H1 (cell line): ENCODE measurements around the gene LAMA4. TPM values are rescaled to one million over a fixed set of nuclear protein-coding genes. Genes with fewer than 3 reads are reported as not detected.

Source experiments
- CTCF ChIA-PET: fragments of 300-600 bp; sonication (Branson Sonifier 250); formaldehyde crosslinking; loops from one replicate; lab custom pipeline; 2021; ENCODE audit not compliant: partially characterized antibody; lab: Charles Lee
- POLR2A ChIA-PET: fragments of 300-600 bp; sonication (Branson Sonifier 250); formaldehyde crosslinking; loops from one replicate; lab custom pipeline; 2021; ENCODE audit warnings: inconsistent platforms; ENCODE audit not compliant: partially characterized antibody; lab: Charles Lee
- DNase-seq, 2 experiments: peaks; one replicate each; pipeline versions ENCODE4 v3.0.0 to v3.0.0-alpha.2; 2010 to 2022; ENCODE audit warnings: low spot score in 2 of 2, low read depth in 1 of 2, mixed read lengths in 1 of 2
- FAIRE-seq: peaks from 2 replicates; lab custom pipeline; 2011; peaks lifted over from hg19 to GRCh38; lab: Jason Lieb, UNC
- H2AFZ ChIP-seq: 2 replicates; pipeline ENCODE4 v1.8.1; 2012; ENCODE audit warnings: low read length, inconsistent platforms
- H2AK5ac ChIP-seq: 2 replicates; pipeline ENCODE4 v1.6.1; 2013; ENCODE audit warnings: low read depth, low read length
- H2BK120ac ChIP-seq: replicated peaks from 2 replicates; pipeline ENCODE3; 2013; ENCODE audit warnings: low read depth, low read length, inconsistent platforms
- H2BK12ac ChIP-seq: 2 replicates; pipeline ENCODE4 v1.6.1; 2013; ENCODE audit warnings: low read depth, low read length
- H2BK15ac ChIP-seq: 2 replicates; pipeline ENCODE4 v1.6.1; 2013; ENCODE audit warnings: low read length
- H2BK20ac ChIP-seq: 2 replicates; pipeline ENCODE4 v1.6.1; 2013; ENCODE audit warnings: low read length
- H2BK5ac ChIP-seq: 2 replicates; pipeline ENCODE4 v1.6.1; 2013; ENCODE audit warnings: low read depth, low read length
- H3K14ac ChIP-seq: 2 replicates; pipeline ENCODE4 v1.6.1; 2013; ENCODE audit warnings: inconsistent platforms; ENCODE audit not compliant: insufficient read length
- H3K18ac ChIP-seq: 2 replicates; pipeline ENCODE4 v1.6.1; 2013; ENCODE audit warnings: low read length; ENCODE audit errors: extremely low read depth
- H3K23ac ChIP-seq: 2 replicates; pipeline ENCODE4 v1.6.1; 2013; ENCODE audit warnings: inconsistent platforms; ENCODE audit not compliant: insufficient read length
- H3K23me2 ChIP-seq: 2 replicates; pipeline ENCODE4 v1.6.1; 2013; ENCODE audit warnings: low read depth, low read length
- H3K27ac ChIP-seq: 2 replicates; pipeline ENCODE4 v1.6.1; 2011; ENCODE audit warnings: low read depth, low read length, inconsistent platforms
- H3K27me3 ChIP-seq, 4 experiments: replicated peaks in 1 of 4; 1 replicate in 1 of 4; 2 replicates in 3 of 4; pipeline versions ENCODE4 v1.6.1 to v1.8.1; 2011 to 2013; ENCODE audit warnings: low read length in 3 of 4, mild to moderate bottlenecking in 3 of 4, inconsistent platforms in 2 of 4, mixed read lengths in 2 of 4, moderate library complexity in 1 of 4; ENCODE audit not compliant: control insufficient read depth in 3 of 4, insufficient read depth in 3 of 4; ENCODE audit errors: extremely low read depth in 1 of 4
- H3K36me3 ChIP-seq, 4 experiments: 2 replicates each; pipeline versions ENCODE4 v1.6.1 to v1.8.1; 2011 to 2013; ENCODE audit warnings: mild to moderate bottlenecking in 4 of 4, low read length in 3 of 4, moderate library complexity in 2 of 4, control low read depth in 1 of 4, inconsistent platforms in 1 of 4; ENCODE audit not compliant: insufficient read depth in 4 of 4, control insufficient read depth in 2 of 4
- H3K4ac ChIP-seq: replicated peaks from 2 replicates; pipeline ENCODE3; 2013; ENCODE audit warnings: low read length, low read depth, mixed read lengths, inconsistent platforms; ENCODE audit not compliant: insufficient read length
- H3K4me1 ChIP-seq, 4 experiments: replicated peaks in 1 of 4; 1 replicate in 1 of 4; 2 replicates in 3 of 4; pipeline versions ENCODE4 v1.6.1 to v1.8.1; 2011 to 2013; ENCODE audit warnings: low read length in 3 of 4, inconsistent platforms in 2 of 4, mixed read lengths in 1 of 4; ENCODE audit not compliant: insufficient read depth in 4 of 4, control insufficient read depth in 3 of 4
- H3K4me2 ChIP-seq, 2 experiments: 2 replicates each; pipeline versions ENCODE4 v1.6.1 to v1.8.1; 2011 to 2013; ENCODE audit warnings: low read depth in 2 of 2, low read length in 2 of 2, control low read depth in 1 of 2, inconsistent platforms in 1 of 2, mild to moderate bottlenecking in 1 of 2; ENCODE audit not compliant: insufficient read depth in 1 of 2
- H3K4me3 ChIP-seq, 4 experiments: fragments of 200-600, 300-600 bp in 1 of 4; sonication (generic), shearing (Covaris generic), sonication (Bioruptor Twin) in 1 of 4; 2 replicates each; pipeline versions ENCODE4 v1.5.1 to v1.8.1; 2011 to 2016; ENCODE audit warnings: low read length in 4 of 4, low read depth in 3 of 4, control low read depth in 2 of 4, inconsistent platforms in 2 of 4, mild to moderate bottlenecking in 2 of 4, mixed read lengths in 1 of 4, moderate library complexity in 1 of 4; ENCODE audit not compliant: insufficient read depth in 2 of 4; ENCODE audit errors: extremely low read depth in 1 of 4
- H3K56ac ChIP-seq: replicated peaks from 2 replicates; pipeline ENCODE3; 2013; ENCODE audit warnings: low read depth, mild to moderate bottlenecking, mixed read lengths, low read length, inconsistent platforms; ENCODE audit not compliant: insufficient read length
- H3K79me1 ChIP-seq: 2 replicates; pipeline ENCODE4 v1.6.1; 2013; ENCODE audit warnings: low read depth, low read length, control low read depth
- H3K79me2 ChIP-seq, 2 experiments: 2 replicates each; pipeline versions ENCODE4 v1.6.1 to v1.8.1; 2012 to 2013; ENCODE audit warnings: low read length in 2 of 2, mild to moderate bottlenecking in 2 of 2, inconsistent platforms in 1 of 2; ENCODE audit not compliant: insufficient read depth in 2 of 2, control insufficient read depth in 1 of 2
- H3K9ac ChIP-seq, 4 experiments: replicated peaks in 1 of 4; 1 replicate in 1 of 4; 2 replicates in 3 of 4; pipeline versions ENCODE4 v1.6.1 to v1.8.1; 2011 to 2013; ENCODE audit warnings: low read depth in 3 of 4, low read length in 3 of 4, control low read depth in 2 of 4, mild to moderate bottlenecking in 2 of 4, moderate library complexity in 2 of 4, inconsistent platforms in 1 of 4; ENCODE audit errors: extremely low read depth in 1 of 4
- H3K9me3 ChIP-seq, 2 experiments: 2 replicates each; pipeline versions ENCODE4 v1.6.1 to v1.8.1; 2012 to 2013; ENCODE audit warnings: mild to moderate bottlenecking in 2 of 2, moderate library complexity in 2 of 2, control low read depth in 1 of 2, inconsistent platforms in 1 of 2, low read depth in 1 of 2, low read length in 1 of 2, mixed read lengths in 1 of 2; ENCODE audit not compliant: insufficient read depth in 2 of 2
- H4K20me1 ChIP-seq, 2 experiments: replicated peaks in 1 of 2; 2 replicates each; pipeline versions ENCODE3 to v1.8.1; 2011 to 2013; ENCODE audit warnings: inconsistent platforms in 2 of 2, low read length in 2 of 2, mild to moderate bottlenecking in 1 of 2; ENCODE audit not compliant: insufficient read depth in 2 of 2, control insufficient read depth in 1 of 2
- H4K5ac ChIP-seq: 2 replicates; pipeline ENCODE4 v1.6.1; 2013; ENCODE audit warnings: low read length, low read depth, mixed read lengths, inconsistent platforms; ENCODE audit not compliant: insufficient read length
- H4K8ac ChIP-seq: 2 replicates; pipeline ENCODE4 v1.8.0; 2013; ENCODE audit warnings: mild to moderate bottlenecking, moderate library complexity, low read length, inconsistent platforms; ENCODE audit not compliant: insufficient read depth; ENCODE audit errors: extremely low read depth
- H4K91ac ChIP-seq: replicated peaks from 2 replicates; pipeline ENCODE3; 2013; ENCODE audit warnings: low read length, mixed read lengths, inconsistent platforms; ENCODE audit not compliant: insufficient read length
- BCL11A ChIP-seq, 2 experiments: IDR thresholded peaks; one replicate each; pipeline ENCODE4 v1.6.1; 2011; ENCODE audit warnings: low read depth in 2 of 2, low read length in 2 of 2, mild to moderate bottlenecking in 2 of 2
- CHD1 ChIP-seq: IDR thresholded peaks from 2 replicates; pipeline ENCODE4 v1.6.1; 2012; ENCODE audit warnings: low read depth, low read length, improper control_type of control experiment
- CTBP2 ChIP-seq: IDR thresholded peaks from 2 replicates; pipeline ENCODE4 v1.7.0; 2011; ENCODE audit warnings: borderline replicate concordance, mild to moderate bottlenecking, moderate library complexity, mixed read lengths, low read length; ENCODE audit not compliant: insufficient read depth, insufficient read length
- E2F6 ChIP-seq: IDR thresholded peaks from 2 replicates; pipeline ENCODE4 v1.6.1; 2012; ENCODE audit warnings: inconsistent platforms
- GABPA ChIP-seq: IDR thresholded peaks from 2 replicates; pipeline ENCODE4 v1.6.1; 2011; ENCODE audit warnings: mild to moderate bottlenecking, low read length, moderate library complexity, borderline replicate concordance; ENCODE audit not compliant: insufficient read depth
- KDM5A ChIP-seq: fragments of 200-600 bp; IDR thresholded peaks from 2 replicates; pipeline ENCODE4 v1.7.1; 2012; ENCODE audit warnings: mild to moderate bottlenecking, low read length, inconsistent platforms, mixed read lengths
- MAFK ChIP-seq: IDR thresholded peaks from 2 replicates; pipeline ENCODE4 v1.6.1; 2012; ENCODE audit warnings: low read depth, mild to moderate bottlenecking, improper control_type of control experiment, low read length
- RFX5 ChIP-seq: IDR thresholded peaks from 2 replicates; pipeline ENCODE4 v1.6.1; 2011; ENCODE audit warnings: low read depth, low read length, improper control_type of control experiment, borderline replicate concordance
- SP1 ChIP-seq: IDR thresholded peaks from 2 replicates; pipeline ENCODE4 v1.6.1; 2011; ENCODE audit warnings: low read depth, low read length
- SP4 ChIP-seq: IDR thresholded peaks from 2 replicates; pipeline ENCODE4 v1.6.1; 2012; ENCODE audit warnings: low read length, inconsistent platforms
- TAF1 ChIP-seq: IDR thresholded peaks from 2 replicates; pipeline ENCODE4 v1.6.1; 2011; ENCODE audit warnings: mild to moderate bottlenecking, low read depth, low read length
- TAF7 ChIP-seq: optimal IDR thresholded peaks from 2 replicates; pipeline ENCODE3; 2011; ENCODE audit warnings: low read depth, mild to moderate bottlenecking, inconsistent platforms, low read length, moderate library complexity, borderline replicate concordance
- TEAD4 ChIP-seq: IDR thresholded peaks from 2 replicates; pipeline ENCODE4 v1.6.1; 2012; ENCODE audit warnings: low read depth, low read length, inconsistent platforms, mixed read lengths
- WGBS, 2 experiments: shearing (Covaris generic) in 1 of 2; methylation state at CpG; one replicate each; pipeline versions ENCODE4 v1.1.6 to v1.1.7; 2013 to 2015; ENCODE audit warnings: low lambda C conversion rate in 2 of 2, mixed read lengths in 2 of 2, inconsistent platforms in 1 of 2, low coverage in 1 of 2, missing lambda C conversion rate in 1 of 2; ENCODE audit not compliant: insufficient replicate concordance in 2 of 2, insufficient coverage in 1 of 2, insufficient read length in 1 of 2; ENCODE audit errors: extremely low coverage in 1 of 2, missing lambda C conversion rate in 1 of 2; 5-methylcytosine and 5-hydroxymethylcytosine counted together
- polyA plus RNA-seq, 7 experiments: library from polyadenylated mRNA; depleted of rRNA in 3 of 7; stranded (reverse) in 5 of 7; unstranded in 2 of 7; fragments of >200 nt in 5 of 7; fragments of 200-250 nt in 2 of 7; gene quantifications; 1 replicate in 5 of 7; 2 replicates in 1 of 7; 4 replicates in 1 of 7; pipeline versions ENCODE4 v1.2.1 to v1.2.3, GENCODE V29; 2011 to 2013; ENCODE audit warnings: missing spikeins in 2 of 7, mixed read lengths in 2 of 7
- total RNA-seq: library from RNA; stranded (reverse); fragmentation: NEBNext Ultra II Directional; extraction: Animal tissue kit (Norgen Biotek cat#: 25700); gene quantifications from 2 replicates; pipeline ENCODE4 v1.2.1, GENCODE V29; 2021

The LAMA4 gene
- total and polyA plus RNA-seq, 2 of the 8 experiments (the other 6 are each of a cell fraction or from before 2014, with no cell fraction given), result 0.95 to 1.5 TPM

- Histone ChIP-seq H3K79me1 (no peaks in the 10 kb centered on the region), H3K56ac (no peak overlapping the region), H4K91ac (no peak overlapping the region), H3K4me2 (no peak overlapping the region), H3K14ac (no peak overlapping the region), H3K27me3 (peaks cover 0 to 17% (median 8%) of the 10 kb centered on the region in 4 experiments; a peak in 6 of 7 replicates), H2AK5ac (no peak overlapping the region), H4K5ac (no peak overlapping the region), H2AFZ (peak overlapping the region; percentile 20; the same call in 1 of the 2 replicates), H3K4me3 (no peak overlapping the region), H3K36me3 (no peaks in the 10 kb centered on the region), H4K8ac (no peak overlapping the region), H3K9ac (no peak overlapping the region), H3K9me3 (no peaks in the 10 kb centered on the region), H3K23ac (no peak overlapping the region), H3K79me2 (no peaks in the 10 kb centered on the region), H2BK20ac (no peak overlapping the region), H2BK5ac (no peak overlapping the region), H2BK120ac (no peak overlapping the region), H3K4me1 (no peaks in the 10 kb centered on the region; a peak in 2 of 7 replicates), H2BK15ac (no peak overlapping the region), H3K23me2 (peaks cover 6% of the 10 kb centered on the region; the same call in 1 of the 2 replicates), H3K27ac (no peak overlapping the region), H2BK12ac (no peak overlapping the region), H3K4ac (no peak overlapping the region), H3K18ac (no peak overlapping the region), H4K20me1 (no peaks in the 10 kb centered on the region)
- WGBS, 2 experiments, result 88% methylated on average over 11 of the region's 11 CpGs; no CpG with 5 or more reads in 1 of the 2 experiments
- CTCF ChIA-PET, result interaction anchor here (2.0 kb wide), 1 partner anchor 11 kb away, joined by 8 read pairs; no protein-coding TSS in a partner anchor
- no peak for FAIRE-seq
- no peak for DNase-seq
- POLR2A ChIA-PET, result no interaction called here
- no peak for TF ChIP-seq CTBP2
- TF ChIP-seq CHD1, result no peak
- no peak for TF ChIP-seq SP4
- no peak for TF ChIP-seq TEAD4
- TF ChIP-seq TAF7, result no peak
- TF ChIP-seq SP1, result no peak
- no peak for TF ChIP-seq E2F6
- no peak for TF ChIP-seq BCL11A (IDR thresholded peaks at IDR 0.05; ENCODE audit: low read depth in 2 of 2, low read length in 2 of 2)
- no peak for TF ChIP-seq RFX5
- TF ChIP-seq TAF1, result no peak
- no peak for TF ChIP-seq MAFK
- no peak for TF ChIP-seq GABPA
- no peak for TF ChIP-seq KDM5A
These were observed 4.4 kb upstream of the LAMA4 start for GRCh38 chr6:112258642-112259336.
